HG03342 (cell line): ENCODE data around the gene TARP.

Experiments
- ATAC-seq: cut with Tn5 transposase; IDR thresholded peaks from one replicate; pipeline ENCODE4 v1.9.1; 2021; ENCODE audit warnings: mild to moderate bottlenecking, moderate library complexity; ENCODE audit not compliant: unreplicated experiment

TARP gene

DNA sequence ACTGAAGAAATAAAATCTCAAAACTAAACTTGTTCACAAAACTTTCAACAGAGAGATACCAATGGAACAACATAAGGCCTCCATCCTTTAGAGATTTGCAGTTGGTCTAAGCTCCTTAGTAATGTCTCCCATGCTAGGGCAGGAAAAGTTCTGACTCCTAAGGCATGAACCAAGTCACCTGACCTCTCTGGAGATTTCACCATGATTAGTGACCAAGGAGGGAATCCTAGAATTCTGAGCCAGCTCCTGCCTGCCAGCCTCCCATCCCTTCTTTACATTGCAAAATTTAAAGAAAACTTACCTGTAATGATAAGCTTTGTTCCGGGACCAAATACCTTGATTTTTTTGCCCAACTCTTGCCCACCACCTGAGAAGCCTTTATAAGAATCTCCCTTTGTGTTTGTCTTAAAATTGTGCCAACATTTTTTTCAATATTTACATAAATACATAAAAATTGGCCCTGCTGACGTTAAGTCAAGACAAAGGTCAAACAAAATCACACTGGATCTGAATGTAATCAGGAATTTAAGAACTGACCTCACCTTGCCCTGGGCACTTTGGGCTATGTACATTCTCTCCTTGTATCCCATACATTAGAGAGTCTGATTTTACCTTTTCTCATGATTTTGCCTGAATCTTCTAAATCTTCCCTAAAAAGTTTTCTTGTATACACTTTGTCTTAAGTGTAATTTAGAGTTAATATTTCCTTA lies at the start of gene TARP:
TARP (minus strand) TSS at position 351 of the 710 bp plus-strand sequence.
- no peak for ATAC-seq

DNA sequence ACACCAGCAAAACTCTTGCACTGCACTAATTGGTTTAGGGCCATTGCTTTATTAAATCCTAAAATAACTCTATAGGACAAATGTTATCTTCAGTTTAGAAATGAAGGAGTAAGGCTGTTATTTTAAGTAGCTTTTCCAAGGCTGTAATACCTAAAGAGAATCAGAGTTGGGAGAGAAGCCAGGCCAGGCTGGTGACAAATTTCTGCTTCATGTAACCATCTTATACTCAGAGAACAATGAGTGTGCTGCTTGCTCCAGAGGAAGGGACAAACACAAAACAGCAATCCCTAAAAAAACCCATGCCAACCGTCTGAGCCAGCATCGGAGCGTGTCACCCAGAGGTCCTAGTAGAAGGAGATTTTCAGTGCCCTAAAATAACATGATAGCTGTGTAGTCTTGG lies 49.7 kb upstream of the TARP start:
- ATAC-seq: no peak

DNA sequence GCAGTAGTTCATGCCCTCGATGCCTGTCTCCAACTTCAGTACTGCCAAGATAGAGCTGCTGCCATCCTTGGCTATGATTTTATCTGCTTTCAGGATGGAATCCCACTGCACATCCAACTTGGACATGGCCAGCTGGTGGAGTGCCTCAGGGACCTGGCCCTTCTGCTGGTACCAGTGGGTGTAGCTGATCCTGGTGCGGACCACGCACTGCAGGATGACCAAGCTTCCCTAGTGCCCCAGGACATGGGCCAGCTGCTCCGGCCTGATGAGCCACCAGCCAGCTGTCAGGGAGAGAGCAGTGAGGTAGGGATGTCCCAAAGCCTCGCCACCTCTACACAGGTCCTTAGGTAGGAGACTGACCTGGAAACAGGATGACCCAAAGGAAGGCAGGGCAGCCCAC lies 49.0 kb upstream of the TARP start:
- ATAC-seq: no peak

DNA sequence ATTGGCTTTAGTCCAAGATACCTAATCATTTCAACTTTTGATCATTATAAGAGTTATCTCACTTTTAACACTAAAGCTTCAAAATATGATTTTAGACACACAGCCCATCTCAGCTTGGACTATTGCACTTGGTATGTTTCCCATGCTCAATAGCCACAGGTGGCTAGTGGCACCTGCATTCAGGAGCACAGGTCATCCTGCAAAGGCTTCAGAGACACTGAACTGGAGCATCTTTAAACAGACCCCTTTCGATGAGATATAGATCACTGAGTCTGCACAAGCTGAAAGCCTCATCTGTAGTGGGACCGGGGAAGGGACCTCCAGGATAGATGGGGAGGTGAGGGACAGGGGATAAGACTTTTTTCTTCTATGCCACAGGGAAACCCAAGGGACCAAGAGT lies 48.5 kb upstream of the TARP start:
- ATAC-seq: no peak

DNA sequence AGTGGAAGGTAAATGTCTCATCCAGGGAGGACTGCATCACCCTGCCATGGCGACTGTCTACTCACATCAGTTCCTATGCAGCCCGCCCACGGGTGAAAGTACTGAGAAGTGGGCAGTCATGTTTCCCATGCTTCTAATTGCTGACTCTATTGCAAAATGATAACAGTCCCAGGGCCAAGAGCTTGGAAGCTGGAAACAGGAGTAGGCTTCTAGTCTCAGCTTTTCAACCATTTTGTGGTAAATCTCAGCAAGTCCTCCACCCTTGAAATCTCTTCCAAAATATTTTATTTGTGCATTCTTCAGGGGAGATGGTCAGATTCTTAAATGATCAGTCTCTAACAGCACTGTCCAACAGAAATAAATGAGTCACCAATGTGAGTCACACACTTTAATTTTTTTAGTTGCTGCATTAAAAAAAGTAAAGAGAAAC lies 48.1 kb upstream of the TARP start:
- ATAC-seq: no peak

DNA sequence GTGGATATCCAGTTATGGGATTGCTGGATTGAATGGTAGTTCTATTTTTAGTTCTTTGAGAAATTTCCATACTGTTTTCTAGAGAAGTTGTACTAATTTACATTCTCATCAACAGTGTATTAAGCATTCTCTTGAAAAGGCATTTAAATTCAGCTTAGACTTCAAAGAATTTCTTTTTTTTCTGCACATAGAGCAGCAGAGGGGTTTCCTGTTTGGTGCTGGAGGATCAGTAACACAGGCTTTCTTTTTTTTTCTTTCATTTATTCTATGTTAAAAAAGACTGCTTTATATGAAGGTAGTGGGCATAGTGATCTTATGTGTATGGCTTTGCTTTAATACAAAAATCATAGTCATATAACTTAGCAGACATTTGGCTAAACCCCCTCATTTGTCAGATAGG lies 47.6 kb upstream of the TARP start:
- ATAC-seq: no peak

DNA sequence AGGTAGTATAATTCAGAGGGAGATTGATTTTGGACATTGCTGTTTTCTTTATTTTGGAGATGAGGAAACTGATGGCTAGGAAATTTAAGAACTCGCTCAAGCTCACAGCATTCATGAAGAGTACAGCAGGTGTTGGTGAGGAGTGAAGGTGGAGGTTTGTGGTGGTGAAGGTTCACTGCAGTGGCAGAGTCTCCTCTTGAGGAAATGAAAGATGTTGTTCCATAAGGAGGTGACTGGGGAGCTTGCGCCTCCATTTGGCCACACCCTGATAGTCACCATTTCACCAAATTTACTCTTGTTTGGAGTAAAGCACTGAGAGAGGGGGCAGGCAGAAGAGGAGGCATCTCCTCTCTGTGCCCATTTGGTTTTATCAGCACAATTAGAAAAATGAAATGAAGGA lies 46.4 kb upstream of the TARP start:
- ATAC-seq: no peak

DNA sequence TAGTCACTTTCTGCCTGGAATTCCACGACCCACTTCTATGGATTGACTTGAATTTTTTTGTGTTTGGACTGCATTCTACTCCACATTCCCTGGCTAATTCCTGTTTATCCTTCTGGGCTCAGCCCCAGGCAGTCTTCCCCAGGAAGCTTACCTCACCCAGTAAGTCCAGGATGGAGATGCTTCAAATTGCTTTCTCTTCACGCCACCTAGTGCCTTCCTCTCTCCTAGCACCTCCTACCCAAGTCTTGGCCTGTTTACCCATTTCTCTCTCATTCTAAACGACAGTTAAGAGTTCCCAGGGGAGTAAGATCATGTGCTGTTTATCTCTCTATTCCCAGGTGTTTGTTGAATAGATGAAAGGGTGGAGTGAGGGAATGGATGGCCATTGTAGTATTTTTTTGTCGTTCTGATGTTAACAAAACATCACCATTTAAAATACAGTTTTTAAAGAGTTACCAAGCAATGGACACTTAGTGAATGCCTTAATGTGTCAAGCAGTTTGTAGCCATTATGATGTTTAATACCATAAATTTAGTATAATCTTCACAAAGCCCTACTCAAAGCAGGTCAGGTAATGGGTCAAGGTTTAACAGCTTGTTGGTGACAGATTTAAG lies 45.5 kb upstream of the TARP start:
- peak; percentile 84 for ATAC-seq

DNA sequence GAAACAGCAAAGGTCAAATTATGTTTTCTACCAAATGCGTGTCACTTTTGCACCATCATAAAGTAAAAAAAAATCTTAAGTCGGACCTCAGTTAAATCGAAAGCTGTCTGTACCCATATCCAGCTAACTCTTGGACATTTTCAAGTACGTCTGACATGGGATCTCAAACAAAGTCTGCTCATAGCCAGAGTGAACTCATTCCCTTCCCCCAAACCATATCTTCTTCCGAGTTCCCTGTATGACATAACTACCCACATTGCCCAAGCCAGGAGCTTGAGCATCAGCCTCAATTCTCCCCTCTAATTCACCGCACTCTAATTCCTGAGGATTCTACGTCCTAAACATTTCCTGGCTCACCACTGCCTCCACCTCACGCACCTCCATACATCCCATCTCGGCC lies 44.8 kb upstream of the TARP start:
- ATAC-seq: no peak

DNA sequence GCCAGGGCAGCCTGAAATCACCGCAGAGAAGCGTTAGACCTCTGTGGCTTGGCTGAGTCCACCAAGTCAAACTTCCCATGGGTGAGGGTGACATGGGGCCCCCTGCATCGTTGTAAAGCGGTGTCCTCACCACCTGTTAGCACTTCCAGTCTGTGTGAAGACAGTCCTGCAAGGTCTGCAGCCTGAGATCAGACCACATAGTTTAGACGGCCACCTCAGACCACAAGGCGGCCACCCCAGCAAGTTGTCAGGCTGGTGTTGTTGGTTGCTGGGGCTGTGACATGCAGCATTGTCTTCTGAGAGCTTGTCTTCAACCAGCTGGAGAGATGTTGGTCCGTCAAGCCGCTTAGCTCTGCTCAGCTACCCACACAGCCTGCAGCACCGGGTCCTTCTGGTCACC lies 44.1 kb upstream of the TARP start:
- ATAC-seq: no peak

DNA sequence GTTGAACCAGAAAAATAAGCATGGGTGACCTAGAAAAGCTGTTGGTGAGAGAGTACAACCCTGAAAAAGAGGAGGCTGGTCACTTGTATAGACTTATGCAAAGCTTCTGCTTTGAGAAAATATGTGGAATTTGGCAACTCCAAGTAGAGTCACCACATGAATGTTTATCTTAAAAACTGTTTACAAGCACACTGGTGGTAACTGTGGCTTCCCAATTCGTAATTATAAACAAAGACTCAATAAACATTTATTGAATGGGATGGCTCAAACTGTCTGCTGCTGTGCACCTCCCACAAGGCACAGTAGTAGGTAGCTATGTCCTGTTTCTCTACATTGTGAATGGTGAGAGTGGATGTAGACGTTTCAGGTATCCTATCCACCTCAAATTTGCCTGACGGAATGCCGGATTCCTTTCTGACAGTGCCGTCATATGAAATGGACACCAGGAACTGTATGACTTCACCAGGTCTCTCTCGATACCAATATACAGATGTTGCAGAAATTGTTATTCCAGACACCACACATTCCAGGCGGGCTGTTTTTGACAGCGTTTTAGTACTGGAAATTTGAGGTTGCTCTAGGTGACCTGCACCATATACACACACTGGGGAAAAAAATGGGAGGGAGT lies 43.4 kb upstream of the TARP start:
- ATAC-seq: no peak

DNA sequence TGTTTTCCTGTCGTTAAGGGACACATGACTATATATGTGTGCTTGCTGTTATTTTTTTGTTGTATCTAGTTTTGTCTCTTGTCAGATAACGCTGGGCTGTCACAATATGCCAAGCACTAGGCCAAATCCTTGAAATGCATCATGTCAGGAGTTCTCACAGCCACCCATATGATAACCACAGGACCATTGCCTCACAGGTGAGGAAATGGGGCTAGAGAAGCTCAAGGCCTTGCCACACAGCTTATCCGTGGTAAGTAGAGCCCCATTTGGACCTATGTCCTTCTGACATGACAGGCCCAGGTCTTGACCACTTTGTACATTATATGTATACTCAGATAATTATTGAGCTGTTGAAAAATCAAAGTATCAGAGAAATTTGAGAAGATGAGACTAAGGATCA lies 42.0 kb upstream of the TARP start:
- ATAC-seq: no peak

DNA sequence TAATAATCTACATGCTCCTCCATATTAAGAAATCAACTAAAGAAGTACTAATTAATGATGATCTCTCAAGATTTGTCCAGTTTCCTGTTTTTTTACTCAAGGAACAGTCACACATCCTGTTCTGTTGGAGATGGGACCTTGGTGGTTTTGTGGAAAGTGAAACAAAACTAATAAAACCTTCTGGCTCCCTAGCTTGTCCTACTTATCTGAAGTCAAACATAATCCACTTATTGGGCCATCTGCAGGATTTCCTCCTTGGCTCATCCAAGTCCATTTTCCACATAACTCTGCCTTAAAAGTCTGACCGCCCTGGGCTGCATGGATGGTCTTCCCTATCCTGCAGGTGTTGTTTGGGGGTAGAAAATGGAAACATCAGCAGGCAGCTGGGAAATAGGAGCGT lies 39.4 kb upstream of the TARP start:
- ATAC-seq: no peak

DNA sequence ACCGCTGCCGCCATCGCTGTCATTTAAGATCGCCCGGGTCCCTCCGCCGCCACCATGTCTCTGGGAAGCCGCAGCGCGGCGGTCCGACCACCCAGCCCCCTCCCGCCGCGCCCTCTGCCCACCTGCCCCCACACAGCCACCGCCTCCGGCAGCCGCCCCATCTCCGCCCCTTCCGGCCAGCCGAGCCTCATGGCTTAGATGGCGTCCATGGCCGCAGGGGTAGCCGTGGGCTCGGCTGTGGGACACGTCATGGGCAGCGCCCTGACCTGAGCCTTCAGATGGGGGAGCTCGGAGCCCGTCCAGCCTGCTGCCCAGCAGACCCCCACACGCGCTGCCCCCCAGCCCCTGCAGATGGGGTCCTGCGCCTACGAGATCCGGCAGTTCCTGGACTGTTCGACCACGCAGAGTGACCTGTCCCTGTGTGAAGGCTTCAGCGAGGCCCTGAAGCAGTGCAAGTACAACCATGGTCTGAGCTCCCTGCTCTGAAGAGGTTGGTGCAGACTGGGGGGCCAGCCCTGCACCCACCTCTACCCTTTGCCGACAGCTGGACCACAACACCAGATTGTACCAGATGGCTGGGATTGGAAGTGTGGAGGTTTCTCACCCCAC lies 38.0 kb upstream of the TARP start:
- no peak for ATAC-seq

DNA sequence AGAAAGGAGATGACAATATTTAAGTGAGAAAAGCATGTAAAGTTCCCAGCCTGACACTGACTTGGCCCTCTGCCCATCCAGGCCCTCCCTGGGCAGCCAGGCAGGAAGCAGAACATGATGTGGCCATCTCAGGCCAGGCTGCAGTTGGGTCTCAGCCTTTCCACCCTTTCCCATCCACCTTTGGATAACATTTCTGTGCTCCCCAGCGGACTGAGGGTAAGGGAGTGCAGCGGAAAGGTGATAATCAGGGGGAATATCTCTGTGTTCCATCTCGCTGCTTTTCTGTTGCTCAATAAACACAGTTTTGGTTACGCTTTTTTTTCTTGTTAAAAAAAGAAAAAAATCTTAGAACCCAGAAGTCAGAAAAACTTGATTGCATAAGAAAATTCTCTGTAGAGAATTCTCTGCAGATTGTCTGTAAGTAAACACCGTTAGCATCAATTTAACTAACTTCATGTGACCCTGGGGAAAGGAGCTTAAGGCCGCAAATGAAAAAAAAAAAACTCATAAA lies 37.2 kb upstream of the TARP start:
- no peak for ATAC-seq

DNA sequence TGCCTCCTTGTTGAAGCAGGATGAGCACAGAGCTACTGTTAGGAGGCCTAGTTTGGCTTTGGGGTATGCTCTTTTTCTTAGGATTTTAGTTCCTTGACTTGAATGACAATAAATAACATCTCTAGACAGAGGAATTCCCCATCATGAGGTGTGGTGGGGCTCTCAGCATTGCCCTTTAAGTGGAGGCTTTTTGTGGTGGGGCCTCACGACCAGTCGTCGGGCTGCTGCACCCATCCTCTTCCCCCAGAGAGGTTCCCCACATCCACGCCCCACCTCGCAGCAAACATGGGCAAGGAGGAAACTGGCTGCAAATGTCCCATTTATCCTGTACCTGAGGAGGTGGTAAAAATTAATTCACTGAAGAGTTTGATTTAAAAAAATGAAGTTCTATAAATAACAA lies 36.1 kb upstream of the TARP start:
- ATAC-seq: no peak

DNA sequence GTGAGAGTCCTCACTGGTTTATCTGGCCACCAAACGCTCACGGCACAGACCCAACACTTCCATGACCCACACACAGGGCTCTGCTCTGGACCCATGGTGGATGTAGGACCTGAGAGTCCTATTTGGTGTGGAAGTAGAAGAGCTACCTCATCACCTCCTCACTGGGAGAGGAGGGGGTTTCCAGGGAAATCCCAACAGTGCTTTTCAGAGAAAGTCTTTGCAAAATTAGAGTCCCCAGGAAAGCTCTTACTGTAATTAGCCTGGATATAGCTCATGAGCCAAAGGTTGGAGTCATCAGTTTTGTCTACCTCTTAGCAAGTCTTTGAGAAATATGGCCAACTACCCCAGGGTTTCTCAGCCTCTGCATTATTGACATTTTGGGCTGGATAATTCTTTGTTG lies 34.7 kb upstream of the TARP start:
- ATAC-seq: no peak

DNA sequence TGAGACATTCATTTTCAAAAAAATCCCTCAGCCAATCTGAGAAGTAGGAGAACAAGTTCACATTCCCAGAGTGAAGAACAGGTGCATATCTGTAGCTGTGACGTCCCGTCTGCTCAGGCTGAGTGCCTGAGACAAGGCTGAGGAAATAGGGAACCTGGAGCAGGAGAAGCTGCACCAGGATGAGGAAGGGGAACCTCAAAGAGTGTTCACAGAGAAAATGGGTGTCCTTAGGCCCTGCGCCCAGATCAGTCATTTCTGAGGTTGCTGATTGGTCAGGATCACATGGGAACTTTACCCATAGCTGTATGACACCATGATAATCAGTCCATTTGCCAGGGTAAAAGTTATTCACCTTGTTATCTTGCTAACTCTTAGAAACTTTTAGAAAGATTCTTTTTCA lies 34.2 kb upstream of the TARP start:
- no peak for ATAC-seq

DNA sequence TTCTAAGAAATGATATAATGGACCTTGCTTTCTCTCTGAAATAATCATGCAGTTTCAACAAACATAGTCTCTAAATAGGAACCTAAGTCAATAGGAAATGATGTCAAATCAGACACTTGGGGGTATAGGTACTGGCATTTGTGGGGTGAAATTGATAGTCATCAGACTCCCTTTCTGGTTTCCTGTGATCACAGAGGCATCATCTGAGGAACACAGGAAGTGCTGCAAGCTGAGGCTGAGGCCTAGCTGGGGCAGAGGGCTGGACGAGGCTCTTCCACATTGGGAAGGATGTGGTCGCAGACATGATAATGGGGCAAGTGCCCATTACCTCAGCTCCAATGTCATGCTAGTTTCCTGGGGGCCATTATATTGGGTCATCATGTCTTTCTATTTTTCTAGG lies 33.5 kb upstream of the TARP start:
- ATAC-seq: no peak

DNA sequence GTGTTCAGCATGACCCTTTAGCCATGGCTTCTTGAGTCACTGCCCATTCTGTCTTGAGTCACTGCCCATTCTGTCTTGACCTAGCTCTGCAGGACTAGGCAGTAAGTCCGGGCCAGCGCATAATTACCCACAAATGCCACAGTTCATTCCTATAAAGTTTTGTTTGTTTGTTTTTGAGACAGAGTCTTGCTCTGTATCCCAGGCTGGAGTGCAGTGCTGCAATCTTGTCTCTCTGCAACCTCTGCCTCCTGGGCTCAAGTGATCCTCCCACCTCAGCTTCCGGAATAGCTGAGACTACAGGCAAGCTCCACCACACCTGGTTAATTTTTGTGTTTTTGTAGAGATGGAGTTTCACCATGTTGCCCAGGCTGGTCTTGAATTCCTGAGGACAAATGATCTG lies 32.7 kb upstream of the TARP start:
- no peak for ATAC-seq

DNA sequence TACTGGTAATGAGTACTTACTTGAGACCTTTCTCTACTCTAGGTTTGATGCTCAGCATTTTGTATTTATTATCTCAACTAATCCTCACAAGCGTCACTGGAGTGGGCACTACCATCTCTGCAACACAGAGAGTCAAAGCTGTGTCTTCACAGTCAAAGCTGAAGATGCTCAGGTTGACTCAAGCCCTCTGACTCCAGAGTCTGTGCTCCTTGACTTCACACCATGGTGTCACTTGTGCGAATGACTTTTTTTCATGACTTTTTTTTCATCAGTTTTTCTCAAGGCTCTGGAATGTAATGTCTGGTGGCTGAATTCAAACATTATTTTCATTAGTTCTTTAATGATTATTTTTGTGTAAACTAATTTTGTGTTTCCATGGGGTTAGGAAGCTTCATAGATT lies 30.4 kb upstream of the TARP start:
- ATAC-seq: no peak

DNA sequence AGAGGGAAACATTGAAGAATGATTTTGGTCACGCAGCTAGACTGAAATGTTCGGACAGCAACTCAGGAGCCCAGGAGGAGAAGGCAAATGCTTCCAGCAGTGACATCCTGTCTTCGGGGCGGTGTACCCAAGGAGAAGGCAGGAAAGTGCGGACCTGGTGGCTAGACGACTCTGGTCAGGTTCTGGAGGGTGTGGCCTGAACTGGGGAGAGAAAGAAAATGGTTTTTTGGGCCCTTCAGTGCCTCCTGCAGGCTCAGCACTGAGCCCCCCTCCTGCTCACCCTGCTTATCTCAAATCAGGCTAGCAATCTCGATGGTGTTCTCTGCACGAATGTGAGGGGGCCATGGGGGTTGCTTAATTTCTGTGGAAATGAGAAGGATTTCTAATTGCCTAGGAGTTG lies 26.7 kb upstream of the TARP start:
- ATAC-seq: no peak
